GM19193 (cell line): ENCODE measurements around the gene COL18A1.

Experiments used
- POLR2A ChIP-seq: IDR thresholded peaks from 4 replicates; pipeline ENCODE4 v1.6.1; 2011; ENCODE audit not compliant: insufficient read depth, insufficient read length; ENCODE audit errors: extremely low read depth

The COL18A1 gene

DNA sequence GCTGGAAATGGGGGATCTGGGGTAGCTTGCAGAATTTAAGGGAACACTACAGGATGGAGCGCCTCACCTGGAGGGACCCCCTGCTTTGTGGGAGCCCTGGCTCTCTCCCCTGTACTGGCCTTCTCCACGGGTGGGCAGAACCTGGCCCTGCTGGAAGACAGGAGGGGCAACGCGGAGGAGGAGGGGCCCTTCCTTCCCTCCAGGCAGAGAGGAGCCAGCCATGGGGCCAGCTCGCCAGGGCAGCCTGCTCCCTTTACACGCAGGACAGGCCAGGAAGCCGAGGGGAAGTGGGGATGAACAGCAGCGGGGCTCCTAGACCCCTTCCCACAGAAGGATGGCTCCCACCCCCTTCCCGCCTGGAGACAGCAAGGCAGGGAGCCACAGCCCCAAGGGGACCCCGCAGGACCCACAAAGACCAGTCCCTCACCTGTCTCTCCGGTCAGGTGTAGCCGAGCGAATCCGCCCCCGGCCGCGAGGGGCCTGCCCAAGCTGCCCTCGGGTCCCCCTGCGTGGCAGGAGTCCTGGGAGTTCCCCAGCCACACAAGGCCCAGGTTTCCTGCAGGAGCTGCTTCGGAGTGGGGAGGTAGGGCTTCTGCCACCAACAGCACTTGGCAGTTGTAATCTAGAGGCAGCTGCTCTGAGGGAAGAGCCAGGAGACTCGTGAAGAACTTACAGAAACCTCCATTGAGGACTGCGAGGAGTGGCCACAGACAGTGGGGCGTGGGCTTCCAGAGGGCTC lies 138.9 kb downstream of the COL18A1 start:
- TF ChIP-seq POLR2A = no peak

DNA sequence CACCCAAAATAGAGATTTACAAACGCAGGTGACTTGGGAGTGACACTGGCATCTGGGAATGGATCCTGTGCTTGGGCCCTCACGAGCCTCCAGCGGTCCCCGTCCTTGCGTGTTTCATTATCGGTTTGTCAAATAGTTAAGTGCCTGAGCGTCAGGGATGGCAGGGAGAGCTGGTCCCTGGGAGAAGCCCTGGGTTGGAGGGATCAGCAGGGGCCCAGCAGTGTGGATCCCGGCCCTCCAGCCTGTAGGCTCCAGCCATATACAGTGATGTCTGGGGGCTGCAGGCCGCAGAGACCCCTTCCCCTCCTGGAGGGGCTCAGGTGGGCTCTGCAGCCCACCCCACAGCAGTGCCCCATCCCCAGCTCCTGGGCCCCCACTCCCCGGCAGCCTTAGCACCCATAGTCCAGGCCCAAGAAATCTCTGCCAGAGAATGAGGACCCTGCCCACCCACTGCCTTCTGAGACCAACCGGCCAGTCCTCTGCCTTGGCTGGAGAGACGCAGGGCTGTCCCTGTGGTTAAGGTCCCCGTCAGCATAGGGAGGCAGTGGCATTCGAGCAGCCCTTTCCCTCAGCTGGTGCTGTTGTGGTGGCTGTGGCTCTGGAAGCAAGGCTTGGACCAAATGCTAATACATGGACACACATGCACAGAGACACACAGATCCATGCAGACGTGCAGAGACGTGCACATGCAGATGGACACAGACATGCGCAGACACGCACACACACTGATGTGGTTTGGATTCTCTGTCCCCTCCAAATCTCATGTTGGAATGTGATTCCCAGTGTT lies 139.7 kb downstream of the COL18A1 start:
- TF ChIP-seq POLR2A = no peak

GRCh38 chr21:45545236-45545570 lies 140.2 kb downstream of the COL18A1 start:
- TF ChIP-seq POLR2A = no peak

GRCh38 chr21:45545691-45546531 lies 140.9 kb downstream of the COL18A1 start:
- TF ChIP-seq POLR2A = no peak

GRCh38 chr21:45546636-45547544 lies 141.9 kb downstream of the COL18A1 start:
- TF ChIP-seq POLR2A = no peak

DNA sequence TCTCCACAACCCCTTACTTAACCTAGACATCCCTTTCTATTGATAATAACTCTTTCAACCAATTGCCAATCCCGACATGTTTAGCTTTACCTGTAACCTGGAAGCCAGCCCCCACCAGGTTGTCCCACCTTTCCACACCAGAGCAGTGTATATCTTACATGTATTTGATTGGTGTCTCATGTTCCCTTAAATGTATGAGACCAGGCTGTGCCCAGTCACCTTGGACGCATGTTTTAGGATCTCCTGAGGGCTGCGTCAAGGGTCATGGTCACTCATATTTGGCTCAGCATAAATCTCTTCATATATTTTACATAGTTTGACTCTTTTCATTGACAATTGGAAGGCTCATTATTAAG lies 142.6 kb downstream of the COL18A1 start:
- TF ChIP-seq POLR2A = no peak

DNA sequence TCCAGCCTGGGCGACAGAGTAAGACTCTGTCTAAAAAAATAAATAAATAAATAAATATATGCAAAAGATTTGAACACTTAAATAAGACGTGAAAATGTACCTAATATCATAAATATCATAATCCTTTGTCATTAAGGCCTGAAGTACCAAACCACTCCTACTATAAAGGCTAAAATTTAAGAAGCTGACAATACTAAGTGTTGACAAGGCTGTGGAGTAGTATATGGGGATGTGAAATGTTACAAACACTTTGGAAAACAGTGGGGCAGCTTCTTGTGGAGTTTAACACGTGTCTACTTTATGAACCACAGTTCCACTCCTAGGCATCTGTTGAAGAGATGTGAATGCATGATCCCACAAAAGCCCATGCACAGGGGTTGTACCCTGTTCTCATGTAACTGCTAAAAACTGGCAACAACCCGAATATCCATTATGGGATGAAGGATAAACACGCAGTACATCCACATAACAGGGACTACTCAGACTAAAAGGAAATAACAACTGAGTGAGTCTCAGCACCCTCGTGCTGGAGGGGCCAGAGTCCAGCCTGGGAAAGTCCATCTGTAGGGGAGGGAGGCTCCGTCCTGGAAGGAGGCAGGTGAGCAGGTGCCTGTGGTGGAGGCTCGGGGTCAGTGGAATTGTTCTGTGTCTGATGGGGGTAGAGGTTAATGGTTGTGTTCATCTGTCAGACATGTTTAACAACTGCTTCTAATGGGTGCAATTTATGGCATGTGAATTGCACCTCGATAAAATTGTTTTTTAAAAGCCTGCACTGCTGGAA lies 143.9 kb downstream of the COL18A1 start:
- no peak for TF ChIP-seq POLR2A

- TF ChIP-seq POLR2A = peak; percentile 47
These were observed 144.9 kb downstream of the COL18A1 start for GRCh38 chr21:45549626-45550463.

GRCh38 chr21:45550522-45551210 lies 145.7 kb downstream of the COL18A1 start:
- TF ChIP-seq POLR2A = no peak

- no peak for TF ChIP-seq POLR2A
These were observed 146.4 kb downstream of the COL18A1 start for GRCh38 chr21:45551316-45551715.

GRCh38 chr21:45551783-45552695 lies 147.1 kb downstream of the COL18A1 start:
- TF ChIP-seq POLR2A = no peak
